ENCODE measurements around the gene MCU.

- TF ChIP-seq, protein P1, sequence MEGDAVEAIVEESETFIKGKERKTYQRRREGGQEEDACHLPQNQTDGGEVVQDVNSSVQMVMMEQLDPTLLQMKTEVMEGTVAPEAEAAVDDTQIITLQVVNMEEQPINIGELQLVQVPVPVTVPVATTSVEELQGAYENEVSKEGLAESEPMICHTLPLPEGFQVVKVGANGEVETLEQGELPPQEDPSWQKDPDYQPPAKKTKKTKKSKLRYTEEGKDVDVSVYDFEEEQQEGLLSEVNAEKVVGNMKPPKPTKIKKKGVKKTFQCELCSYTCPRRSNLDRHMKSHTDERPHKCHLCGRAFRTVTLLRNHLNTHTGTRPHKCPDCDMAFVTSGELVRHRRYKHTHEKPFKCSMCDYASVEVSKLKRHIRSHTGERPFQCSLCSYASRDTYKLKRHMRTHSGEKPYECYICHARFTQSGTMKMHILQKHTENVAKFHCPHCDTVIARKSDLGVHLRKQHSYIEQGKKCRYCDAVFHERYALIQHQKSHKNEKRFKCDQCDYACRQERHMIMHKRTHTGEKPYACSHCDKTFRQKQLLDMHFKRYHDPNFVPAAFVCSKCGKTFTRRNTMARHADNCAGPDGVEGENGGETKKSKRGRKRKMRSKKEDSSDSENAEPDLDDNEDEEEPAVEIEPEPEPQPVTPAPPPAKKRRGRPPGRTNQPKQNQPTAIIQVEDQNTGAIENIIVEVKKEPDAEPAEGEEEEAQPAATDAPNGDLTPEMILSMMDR (IDR thresholded peaks at IDR 0.05 in 2 of 3, conservative IDR thresholded peaks at IDR 0.05 in 1 of 3; ENCODE audit: borderline replicate concordance in 1 of 3, insufficient read depth in 1 of 3, low read depth in 2 of 3, low read length in 2 of 3): no peak
- no peak for TF ChIP-seq POLR2A (IDR thresholded peaks at IDR 0.05; ENCODE audit: borderline replicate concordance, extremely low read depth, insufficient read depth, insufficient read length)
Observed at GRCh38 chr10:72679838-72680241, 12.1 kb upstream of the MCU start.

Measured in HCT116 (cell line).